C4-2B (cell line): ENCODE measurements around the gene MRNIP.

Experiments
- ZFX ChIP-seq: fragments of 450-650 bp; IDR thresholded peaks from 2 replicates; pipeline ENCODE4 v1.6.1; 2017
- TF ChIP-seq, protein P1 (sequence below): fragments of 450-650 bp; conservative IDR thresholded peaks from 2 replicates; pipeline ENCODE4 v1.5.1; 2017; ENCODE audit warnings: mild to moderate bottlenecking

- TF ChIP-seq, protein P1, sequence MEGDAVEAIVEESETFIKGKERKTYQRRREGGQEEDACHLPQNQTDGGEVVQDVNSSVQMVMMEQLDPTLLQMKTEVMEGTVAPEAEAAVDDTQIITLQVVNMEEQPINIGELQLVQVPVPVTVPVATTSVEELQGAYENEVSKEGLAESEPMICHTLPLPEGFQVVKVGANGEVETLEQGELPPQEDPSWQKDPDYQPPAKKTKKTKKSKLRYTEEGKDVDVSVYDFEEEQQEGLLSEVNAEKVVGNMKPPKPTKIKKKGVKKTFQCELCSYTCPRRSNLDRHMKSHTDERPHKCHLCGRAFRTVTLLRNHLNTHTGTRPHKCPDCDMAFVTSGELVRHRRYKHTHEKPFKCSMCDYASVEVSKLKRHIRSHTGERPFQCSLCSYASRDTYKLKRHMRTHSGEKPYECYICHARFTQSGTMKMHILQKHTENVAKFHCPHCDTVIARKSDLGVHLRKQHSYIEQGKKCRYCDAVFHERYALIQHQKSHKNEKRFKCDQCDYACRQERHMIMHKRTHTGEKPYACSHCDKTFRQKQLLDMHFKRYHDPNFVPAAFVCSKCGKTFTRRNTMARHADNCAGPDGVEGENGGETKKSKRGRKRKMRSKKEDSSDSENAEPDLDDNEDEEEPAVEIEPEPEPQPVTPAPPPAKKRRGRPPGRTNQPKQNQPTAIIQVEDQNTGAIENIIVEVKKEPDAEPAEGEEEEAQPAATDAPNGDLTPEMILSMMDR, result no peak
- TF ChIP-seq ZFX, result no peak
Measured at GRCh38 chr5:179793468-179794139, 65.0 kb downstream of the MRNIP start, which contains the start of gene LTC4S.
